HCT116 (cell line): ENCODE results near the gene FOXS1. TPM values are rescaled to one million over a fixed set of nuclear protein-coding genes. Genes with fewer than 3 reads are reported as not detected.
"Not testable (repeated sequence)": the region's sequence is repeated elsewhere in the genome, so short reads cannot be mapped to it uniquely, and the experiment has no call there.

ENCODE experiments used
- ATAC-seq: fragments of 200-7000 bp; cut with Tn5 transposase; 2 replicates; pipeline ENCODE4 v1.9.1; 2020; ENCODE audit warnings: mild to moderate bottlenecking, moderate library complexity
- BruUV-seq: library from RNA; stranded (reverse); fragments of 400-500 nt; replicated peaks from 2 replicates; lab custom pipeline; 2021; lab: Mats Ljungman, UMichigan
- CTCF ChIA-PET: fragments of 300-600 bp; sonication (Branson Sonifier 250); formaldehyde crosslinking; loops from one replicate; lab custom pipeline; 2021; ENCODE audit warnings: antibody characterized with exemption; lab: Charles Lee
- POLR2A ChIA-PET: fragments of 300-600, 350-600 bp; sonication (Branson Sonifier 250); formaldehyde crosslinking; loops from one replicate; lab custom pipeline; 2021; ENCODE audit warnings: antibody characterized with exemption; lab: Charles Lee
- RAD21 ChIA-PET, 2 experiments: fragments of 300-600 bp; sonication (Branson Sonifier 250); formaldehyde crosslinking; loops; one replicate each; lab custom pipeline; 2023; ENCODE audit warnings: low total read pairs in 2 of 2; ENCODE audit not compliant: uncharacterized antibody in 2 of 2, unreplicated experiment in 2 of 2, low non-redundant PET in 1 of 2; lab: Charles Lee
- DNase-seq: peaks from one replicate; pipeline ENCODE4 v3.0.0-alpha.2; 2010; ENCODE audit warnings: low read depth, low spot score
- H2AFZ ChIP-seq: fragments of 200-600 bp; shearing (Covaris generic), sonication (generic); 2 replicates; pipeline ENCODE4 v1.6.1; 2017; ENCODE audit warnings: low read depth, mixed run types, mixed read lengths, antibody characterized with exemption, low read length; ENCODE audit not compliant: poor library complexity, severe bottlenecking
- H3K27ac ChIP-seq: 2 replicates; pipeline ENCODE4 v1.5.1; 2012; ENCODE audit warnings: low read depth, low read length
- H3K27me3 ChIP-seq: fragments of 200-600 bp; sonication (generic); 2 replicates; pipeline ENCODE4 v1.6.1; 2016; ENCODE audit warnings: mixed run types, low read length, mixed read lengths; ENCODE audit not compliant: insufficient read depth
- H3K36me3 ChIP-seq, 2 experiments: fragments of 200-500 bp in 1 of 2; fragments of 200-600 bp in 1 of 2; sonication (Bioruptor generic) in 1 of 2; sonication (generic) in 1 of 2; 2 replicates each; pipeline versions ENCODE4 v1.5.1 to v1.6.1; 2014 to 2016; ENCODE audit warnings: low read length in 2 of 2, inconsistent platforms in 1 of 2, mixed read lengths in 1 of 2, mixed run types in 1 of 2; ENCODE audit not compliant: insufficient read depth in 2 of 2, control insufficient read depth in 1 of 2
- H3K4me1 ChIP-seq, 2 experiments: fragments of 200-600 bp in 1 of 2; sonication (generic) in 1 of 2; 2 replicates each; pipeline versions ENCODE4 v1.5.1 to v1.6.1; 2012 to 2017; ENCODE audit warnings: low read length in 2 of 2, inconsistent platforms in 1 of 2, mild to moderate bottlenecking in 1 of 2, mixed read lengths in 1 of 2, mixed run types in 1 of 2, moderate library complexity in 1 of 2; ENCODE audit not compliant: insufficient read depth in 2 of 2, control insufficient read depth in 1 of 2
- H3K4me2 ChIP-seq: fragments of 200-600 bp; sonication (generic); 2 replicates; pipeline ENCODE4 v1.6.1; 2017; ENCODE audit warnings: mixed run types, low read length, mixed read lengths
- H3K4me3 ChIP-seq, 2 experiments: fragments of 200-600 bp in 1 of 2; sonication (generic) in 1 of 2; replicated peaks in 1 of 2; 2 replicates each; pipeline ENCODE4 v1.5.1; 2011 to 2016; ENCODE audit warnings: low read length in 2 of 2, control low read depth in 1 of 2, low read depth in 1 of 2, mild to moderate bottlenecking in 1 of 2, mixed read lengths in 1 of 2, mixed run types in 1 of 2
- H3K79me2 ChIP-seq: fragments of 200-600 bp; sonication (generic); 2 replicates; pipeline ENCODE4 v1.6.1; 2017; ENCODE audit warnings: mild to moderate bottlenecking, mixed run types, low read length, moderate library complexity, mixed read lengths; ENCODE audit not compliant: insufficient read depth
- H3K9ac ChIP-seq: fragments of 200-600 bp; sonication (generic); 2 replicates; pipeline ENCODE4 v1.6.1; 2016; ENCODE audit warnings: low read length, mixed read lengths
- H3K9me2 ChIP-seq: fragments of 200-600 bp; sonication (generic), shearing (Covaris generic); 2 replicates; pipeline ENCODE4 v1.6.1; 2017; ENCODE audit warnings: mixed run types, mild to moderate bottlenecking, moderate library complexity; ENCODE audit not compliant: insufficient read depth
- H3K9me3 ChIP-seq, 2 experiments: fragments of 200-500 bp in 1 of 2; fragments of 200-600 bp in 1 of 2; sonication (Bioruptor generic) in 1 of 2; sonication (generic) in 1 of 2; 2 replicates each; pipeline ENCODE4 v1.6.1; 2014 to 2017; ENCODE audit warnings: low read length in 2 of 2, mixed read lengths in 2 of 2, inconsistent platforms in 1 of 2, low read depth in 1 of 2, mild to moderate bottlenecking in 1 of 2, mixed run types in 1 of 2, moderate library complexity in 1 of 2; ENCODE audit not compliant: control insufficient read depth in 1 of 2, insufficient read depth in 1 of 2
- H4K20me1 ChIP-seq: fragments of 200-600 bp; sonication (generic), shearing (Covaris generic); 2 replicates; pipeline ENCODE4 v1.6.1; 2017; ENCODE audit warnings: mixed run types, mild to moderate bottlenecking, moderate library complexity; ENCODE audit not compliant: insufficient read depth
- CBX3 ChIP-seq: IDR thresholded peaks from 2 replicates; pipeline ENCODE4 v1.6.1; 2012; ENCODE audit warnings: low read depth
- CEBPB ChIP-seq: IDR thresholded peaks from 2 replicates; pipeline ENCODE4 v1.6.1; 2012; ENCODE audit warnings: low read depth
- ELF1 ChIP-seq: IDR thresholded peaks from 2 replicates; pipeline ENCODE4 v1.6.1; 2012; ENCODE audit warnings: low read depth, borderline replicate concordance
- EZH2 ChIP-seq: fragments of 200-600 bp; sonication (generic); IDR thresholded peaks from 2 replicates; pipeline ENCODE4 v1.6.1; 2017; ENCODE audit warnings: antibody characterized with exemption, mixed run types
- FOSL1 ChIP-seq: IDR thresholded peaks from 2 replicates; pipeline ENCODE4 v1.6.1; 2012; ENCODE audit warnings: low read depth
- JUND ChIP-seq: IDR thresholded peaks from 2 replicates; pipeline ENCODE4 v1.6.1; 2012
- POLR2A ChIP-seq: IDR thresholded peaks from 2 replicates; pipeline ENCODE4 v1.7.0; 2011; ENCODE audit warnings: borderline replicate concordance; ENCODE audit not compliant: insufficient read depth, insufficient read length; ENCODE audit errors: extremely low read depth
- RAD21 ChIP-seq: IDR thresholded peaks from 2 replicates; pipeline ENCODE4 v1.6.1; 2012; ENCODE audit warnings: low read depth, mild to moderate bottlenecking
- SIN3A ChIP-seq: IDR thresholded peaks from 2 replicates; pipeline ENCODE4 v1.6.1; 2012; ENCODE audit warnings: low read depth
- SP1 ChIP-seq: IDR thresholded peaks from 2 replicates; pipeline ENCODE4 v1.6.1; 2012; ENCODE audit warnings: low read depth
- SRF ChIP-seq: IDR thresholded peaks from 2 replicates; pipeline ENCODE4 v1.6.1; 2012; ENCODE audit warnings: low read depth
- intact Hi-C: fragments of 100-400 bp; cut with micrococcal nuclease; formaldehyde crosslinking; loops from 2 replicates; pipeline ENCODE4 v1.10.0; 2022
- total RNA-seq: library from RNA; stranded (reverse); gene quantifications from one replicate; pipeline ENCODE4 v1.2.1, GENCODE V29; 2021; ENCODE audit not compliant: unreplicated experiment
- TF ChIP-seq, protein P1 (sequence below): IDR thresholded peaks from 2 replicates; pipeline ENCODE4 v1.6.1; 2012; ENCODE audit warnings: low read depth

The FOXS1 gene
- total RNA-seq, 1 experiment from 2014 or later, result not detected

DNA sequence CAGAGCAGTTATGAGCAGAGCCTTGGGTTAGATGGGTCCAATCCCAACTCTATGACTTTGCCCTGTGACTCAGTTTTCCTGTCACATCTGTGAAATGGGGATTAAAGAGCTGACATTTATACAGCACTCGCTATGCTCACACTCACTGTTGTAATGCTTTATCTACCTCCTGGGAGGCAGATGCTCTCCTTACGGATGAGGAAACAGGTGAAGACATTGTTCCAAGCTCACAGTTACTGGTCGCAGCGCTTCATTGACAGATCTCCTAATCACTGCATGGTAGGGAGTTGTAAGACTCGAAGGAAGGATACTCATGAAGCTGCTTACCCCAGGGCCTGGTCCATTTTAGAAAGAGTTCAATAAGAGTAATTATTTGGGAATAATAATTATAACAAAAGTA lies 29.2 kb downstream of the FOXS1 start:
- Histone ChIP-seq H3K79me2 (no peaks in the 10 kb centered on the region), H4K20me1 (no peaks in the 10 kb centered on the region), H2AFZ (no peak overlapping the region), H3K27me3 (no peaks in the 10 kb centered on the region), H3K4me3 (no peak overlapping the region), H3K4me1 (no peaks in the 10 kb centered on the region), H3K9me2 (no peaks in the 10 kb centered on the region), H3K27ac (no peak overlapping the region), H3K4me2 (no peak overlapping the region), H3K9me3 (no peaks in the 10 kb centered on the region), H3K9ac (no peak overlapping the region), H3K36me3 (no peaks in the 10 kb centered on the region)
- no peak for ATAC-seq
- DNase-seq, result no peak
- CTCF ChIA-PET, result no interaction called here
- intact Hi-C loops, result no loop called here
- RAD21 ChIA-PET, result no interaction called here
- POLR2A ChIA-PET, result interaction anchor here (1.9 kb wide), 1 partner anchor 9 kb away, joined by 4 read pairs; no protein-coding TSS in a partner anchor
- BruUV-seq, result no TSS peak
- TF ChIP-seq FOSL1 (no peak), EZH2 (no peak)
- TF ChIP-seq, protein P1, sequence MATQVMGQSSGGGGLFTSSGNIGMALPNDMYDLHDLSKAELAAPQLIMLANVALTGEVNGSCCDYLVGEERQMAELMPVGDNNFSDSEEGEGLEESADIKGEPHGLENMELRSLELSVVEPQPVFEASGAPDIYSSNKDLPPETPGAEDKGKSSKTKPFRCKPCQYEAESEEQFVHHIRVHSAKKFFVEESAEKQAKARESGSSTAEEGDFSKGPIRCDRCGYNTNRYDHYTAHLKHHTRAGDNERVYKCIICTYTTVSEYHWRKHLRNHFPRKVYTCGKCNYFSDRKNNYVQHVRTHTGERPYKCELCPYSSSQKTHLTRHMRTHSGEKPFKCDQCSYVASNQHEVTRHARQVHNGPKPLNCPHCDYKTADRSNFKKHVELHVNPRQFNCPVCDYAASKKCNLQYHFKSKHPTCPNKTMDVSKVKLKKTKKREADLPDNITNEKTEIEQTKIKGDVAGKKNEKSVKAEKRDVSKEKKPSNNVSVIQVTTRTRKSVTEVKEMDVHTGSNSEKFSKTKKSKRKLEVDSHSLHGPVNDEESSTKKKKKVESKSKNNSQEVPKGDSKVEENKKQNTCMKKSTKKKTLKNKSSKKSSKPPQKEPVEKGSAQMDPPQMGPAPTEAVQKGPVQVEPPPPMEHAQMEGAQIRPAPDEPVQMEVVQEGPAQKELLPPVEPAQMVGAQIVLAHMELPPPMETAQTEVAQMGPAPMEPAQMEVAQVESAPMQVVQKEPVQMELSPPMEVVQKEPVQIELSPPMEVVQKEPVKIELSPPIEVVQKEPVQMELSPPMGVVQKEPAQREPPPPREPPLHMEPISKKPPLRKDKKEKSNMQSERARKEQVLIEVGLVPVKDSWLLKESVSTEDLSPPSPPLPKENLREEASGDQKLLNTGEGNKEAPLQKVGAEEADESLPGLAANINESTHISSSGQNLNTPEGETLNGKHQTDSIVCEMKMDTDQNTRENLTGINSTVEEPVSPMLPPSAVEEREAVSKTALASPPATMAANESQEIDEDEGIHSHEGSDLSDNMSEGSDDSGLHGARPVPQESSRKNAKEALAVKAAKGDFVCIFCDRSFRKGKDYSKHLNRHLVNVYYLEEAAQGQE, result no peak

DNA sequence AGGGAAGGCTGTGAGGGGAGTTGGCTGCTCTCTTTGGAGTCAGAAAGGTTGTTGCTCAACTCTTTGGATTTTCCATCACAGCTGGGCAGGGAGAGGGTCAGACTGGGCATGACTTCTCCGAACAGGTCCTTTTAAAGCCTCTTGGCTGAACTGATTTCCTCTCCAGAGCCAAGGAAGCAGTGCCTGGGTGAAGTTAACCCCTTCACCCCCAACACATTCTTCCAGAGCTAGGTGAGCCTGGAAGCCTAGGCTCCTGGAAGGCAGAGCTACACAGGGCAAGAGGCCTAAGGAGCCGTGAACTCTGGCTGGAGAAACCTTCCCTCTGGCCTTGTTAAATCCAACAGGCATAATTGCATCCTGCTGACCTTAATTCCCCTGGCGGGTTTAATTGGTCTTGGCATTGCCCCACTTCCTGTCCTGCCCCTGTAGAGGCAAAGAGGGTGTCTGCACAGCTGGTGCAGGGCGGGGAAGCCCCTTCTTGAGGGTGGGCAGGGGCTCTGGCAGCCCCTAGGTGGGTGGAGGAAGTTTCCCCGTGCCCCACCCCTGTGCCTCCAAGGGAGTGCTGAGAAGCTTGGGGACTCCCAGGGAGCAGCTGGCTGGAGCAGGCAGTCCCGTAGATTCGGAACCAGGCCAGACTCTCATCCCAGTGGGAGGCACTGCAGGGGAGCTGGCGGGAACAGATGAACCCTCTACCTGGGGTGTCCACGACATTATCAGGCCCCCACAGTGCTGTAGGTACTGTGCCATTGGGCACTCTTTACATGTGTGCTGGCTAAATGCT lies 29.8 kb downstream of the FOXS1 start:
- ATAC-seq, result no peak
- RAD21 ChIA-PET, result no interaction called here
- TF ChIP-seq SIN3A (no peak), JUND (no peak), POLR2A (no peak), CEBPB (no peak), SP1 (no peak), SRF (no peak), CBX3 (no peak), RAD21 (no peak), EZH2 (no peak), ELF1 (no peak)
- DNase-seq, result no peak
- Histone ChIP-seq H2AFZ (no peak overlapping the region), H3K27ac (no peak overlapping the region), H3K4me1 (no peaks in the 10 kb centered on the region), H3K9me3 (no peaks in the 10 kb centered on the region), H3K27me3 (no peaks in the 10 kb centered on the region), H3K36me3 (no peaks in the 10 kb centered on the region), H3K9ac (no peak overlapping the region), H4K20me1 (no peaks in the 10 kb centered on the region), H3K4me2 (no peak overlapping the region), H3K4me3 (no peak overlapping the region), H3K9me2 (no peaks in the 10 kb centered on the region), H3K79me2 (no peaks in the 10 kb centered on the region)
- POLR2A ChIA-PET, result no interaction called here
- intact Hi-C loops, result no loop called here
- CTCF ChIA-PET, result no interaction called here
- no TSS peak for BruUV-seq

- BruUV-seq, H3K79me2 ChIP-seq, H2AFZ ChIP-seq, H3K4me3 ChIP-seq, H3K4me2 ChIP-seq, DNase-seq, RAD21 ChIA-PET, intact Hi-C loops, ATAC-seq, H3K9me2 ChIP-seq, H3K36me3 ChIP-seq, H3K9ac ChIP-seq, H3K27me3 ChIP-seq, H3K9me3 ChIP-seq, POLR2A ChIA-PET, CTCF ChIA-PET, H4K20me1 ChIP-seq, H3K27ac ChIP-seq: not testable (repeated sequence)
- peaks cover 0 to 11% of the 10 kb centered on the region in 2 experiments; a peak in 1 of 4 replicates for H3K4me1 ChIP-seq
Observed at GRCh38 chr20:31814142-31814541, 31.3 kb downstream of the FOXS1 start.
